ENCODE measurements around the gene VPS25.

- TF ChIP-seq POLR2A (IDR thresholded peaks at IDR 0.05) (no peak), CTCF (IDR thresholded peaks at IDR 0.05) (no peak)
Measured at GRCh38 chr17:42775534-42776098, 2.4 kb downstream of the VPS25 start.

Measured in body of pancreas (tissue), 4 donors.